ENCODE results near the gene GTF2A1. TPM values are rescaled to one million over a fixed set of nuclear protein-coding genes. Genes with fewer than 3 reads are reported as not detected.
"Not testable (repeated sequence)": the region's sequence is repeated elsewhere in the genome, so short reads cannot be mapped to it uniquely, and the experiment has no call there.

GTF2A1 gene
- total RNA-seq, 1 donor from 2014 or later = 43.4 TPM

DNA sequence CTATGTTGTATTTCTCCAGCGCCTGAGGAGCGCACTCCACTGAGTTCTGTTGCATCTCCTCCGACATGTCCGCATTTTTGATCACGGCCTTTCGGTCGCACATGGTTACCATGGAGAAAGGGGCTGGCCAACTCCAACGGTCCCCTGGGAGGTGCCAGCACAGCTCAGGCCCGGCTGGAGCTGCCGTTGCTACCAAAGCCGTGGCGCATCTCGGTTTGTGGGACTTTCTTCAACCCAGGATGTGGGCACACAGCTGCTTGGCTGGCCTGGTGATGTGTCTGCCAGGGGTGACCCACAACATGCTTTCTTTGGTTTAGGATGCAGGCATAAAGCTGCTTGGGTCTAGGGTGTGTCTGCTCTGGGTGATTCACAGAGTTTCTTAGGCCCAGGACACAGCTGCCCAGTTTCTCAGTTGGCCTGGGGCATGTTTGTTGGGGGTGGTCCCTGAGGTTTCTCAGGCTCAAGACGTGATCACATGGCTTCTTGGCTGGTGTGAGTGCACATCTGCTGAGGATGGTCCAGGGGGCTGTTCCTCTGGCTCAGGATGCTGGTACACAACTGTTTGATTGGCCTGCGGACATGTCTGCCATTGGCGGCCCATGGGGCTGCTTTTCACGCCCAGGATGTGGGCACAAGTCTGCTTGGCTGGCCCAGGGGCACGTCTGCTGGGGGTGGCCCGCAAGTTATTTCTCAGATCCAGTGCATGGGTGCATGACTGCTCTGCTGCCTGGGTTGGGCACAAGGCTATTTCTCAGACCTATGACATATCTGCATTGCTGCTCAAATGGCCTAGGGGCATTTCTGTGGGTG lies 25.9 kb upstream of the GTF2A1 start:
- Mint-ChIP-seq H3K27me3 (no peaks in the 10 kb centered on the region), H3K4me1 (no peaks in the 10 kb centered on the region), H3K36me3 (ENCODE audit: low read depth) (no peaks in the 10 kb centered on the region), H3K9me3 (peaks cover 9% of the 10 kb centered on the region), H3K27ac (no peak overlapping the region), H3K4me3 (no peak overlapping the region)
- no peak for DNase-seq
- intact Hi-C loops (cut with micrococcal nuclease) = no loop called here

DNA sequence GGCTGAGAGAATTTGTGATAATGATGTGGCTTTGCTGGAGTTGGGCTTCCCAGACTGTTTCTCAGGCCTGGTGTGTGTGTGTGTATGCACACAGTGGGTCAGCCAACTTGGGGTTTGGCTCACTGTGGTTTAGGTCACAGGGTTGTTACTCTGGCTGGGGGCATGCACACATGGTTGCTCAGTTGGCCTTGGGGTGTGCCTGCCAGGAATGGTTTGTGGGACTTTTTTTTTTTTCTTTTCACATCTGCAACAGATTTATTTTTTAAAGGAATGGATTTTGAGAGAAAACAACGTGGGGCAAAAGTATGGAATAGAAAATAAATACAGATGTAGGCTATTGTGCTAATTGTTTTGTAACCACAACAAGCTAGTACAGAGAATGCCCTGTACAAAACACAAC lies 25.0 kb upstream of the GTF2A1 start:
- Mint-ChIP-seq H3K36me3 (ENCODE audit: low read depth) (no peaks in the 10 kb centered on the region), H3K9me3 (peaks cover 9% of the 10 kb centered on the region), H3K27me3 (peaks cover 3% of the 10 kb centered on the region), H3K4me1 (no peaks in the 10 kb centered on the region), H3K4me3 (no peak overlapping the region), H3K27ac (no peak overlapping the region)
- DNase-seq = no peak
- intact Hi-C loops (cut with micrococcal nuclease) = no loop called here

DNA sequence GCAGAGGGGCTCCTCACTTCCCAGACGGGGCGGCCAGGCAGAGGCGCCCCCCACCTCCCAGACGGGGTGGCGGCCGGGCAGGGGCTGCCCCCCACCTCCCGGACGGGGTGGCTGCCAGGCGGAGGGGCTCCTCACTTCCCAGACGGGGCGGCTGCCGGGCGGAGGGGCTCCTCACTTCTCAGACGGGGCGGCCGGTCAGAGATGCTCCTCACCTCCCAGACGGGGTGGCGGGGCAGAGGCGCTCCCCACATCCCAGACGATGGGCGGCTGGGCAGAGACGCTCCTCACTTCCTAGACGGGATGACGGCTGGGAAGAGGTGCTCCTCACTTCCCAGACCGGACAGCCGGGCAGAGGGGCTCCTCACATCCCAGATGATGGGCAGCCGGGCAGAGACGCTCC lies 23.7 kb upstream of the GTF2A1 start:
- H3K27ac Mint-ChIP-seq; H3K36me3 Mint-ChIP-seq (ENCODE audit: low read depth); H3K4me1 Mint-ChIP-seq; intact Hi-C loops (cut with micrococcal nuclease); DNase-seq; H3K27me3 Mint-ChIP-seq; H3K9me3 Mint-ChIP-seq; H3K4me3 Mint-ChIP-seq: not testable (repeated sequence)

DNA sequence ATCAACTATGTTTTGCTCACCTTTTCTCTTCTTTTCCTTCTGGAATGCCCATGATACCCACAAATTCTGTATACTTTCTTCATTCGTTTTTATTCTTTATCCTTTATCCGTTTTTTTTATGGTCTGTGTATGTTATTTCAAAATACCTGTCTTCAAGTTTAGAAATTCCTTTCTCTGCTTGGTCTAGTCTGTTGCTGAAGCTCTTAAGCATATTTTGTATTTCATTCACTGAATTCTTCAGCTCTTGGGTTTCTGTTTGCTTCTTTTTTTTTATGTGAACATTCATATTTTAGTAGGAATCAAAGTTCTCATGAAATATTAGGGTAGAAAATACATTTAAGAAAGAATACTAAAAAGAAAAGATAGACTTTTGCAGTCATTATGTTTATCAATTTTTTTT lies 22.7 kb upstream of the GTF2A1 start:
- DNase-seq = no peak
- Mint-ChIP-seq H3K36me3 (ENCODE audit: low read depth) (no peaks in the 10 kb centered on the region), H3K4me3 (no peak overlapping the region), H3K9me3 (peaks cover 9% of the 10 kb centered on the region), H3K27ac (no peak overlapping the region), H3K4me1 (no peaks in the 10 kb centered on the region), H3K27me3 (peaks cover 10% of the 10 kb centered on the region)
- intact Hi-C loops (cut with micrococcal nuclease) = no loop called here

DNA sequence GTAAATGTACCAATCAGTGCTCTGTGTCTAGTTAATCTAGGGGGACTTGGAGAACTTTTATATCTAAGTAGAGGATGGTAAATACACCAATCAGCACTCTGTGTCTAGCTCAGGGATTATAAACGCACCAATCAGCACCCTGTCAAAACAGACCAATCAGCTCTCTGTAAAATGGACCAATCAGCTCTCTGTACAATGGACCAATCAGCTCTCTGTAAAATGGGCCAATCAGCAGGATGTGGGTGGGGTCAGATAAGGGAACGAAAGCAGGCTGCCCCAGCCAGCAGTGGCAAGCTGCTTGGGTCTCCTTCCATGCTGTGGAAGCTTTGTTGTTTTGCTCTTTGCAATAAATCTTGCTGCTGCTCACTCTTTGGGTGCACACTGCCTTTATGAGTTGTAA lies 16.1 kb upstream of the GTF2A1 start:
- H3K4me1 Mint-ChIP-seq; H3K27ac Mint-ChIP-seq; intact Hi-C loops (cut with micrococcal nuclease); H3K36me3 Mint-ChIP-seq (ENCODE audit: low read depth); DNase-seq; H3K4me3 Mint-ChIP-seq; H3K9me3 Mint-ChIP-seq: not testable (repeated sequence)
- H3K27me3 Mint-ChIP-seq = peaks cover 13% of the 10 kb centered on the region

DNA sequence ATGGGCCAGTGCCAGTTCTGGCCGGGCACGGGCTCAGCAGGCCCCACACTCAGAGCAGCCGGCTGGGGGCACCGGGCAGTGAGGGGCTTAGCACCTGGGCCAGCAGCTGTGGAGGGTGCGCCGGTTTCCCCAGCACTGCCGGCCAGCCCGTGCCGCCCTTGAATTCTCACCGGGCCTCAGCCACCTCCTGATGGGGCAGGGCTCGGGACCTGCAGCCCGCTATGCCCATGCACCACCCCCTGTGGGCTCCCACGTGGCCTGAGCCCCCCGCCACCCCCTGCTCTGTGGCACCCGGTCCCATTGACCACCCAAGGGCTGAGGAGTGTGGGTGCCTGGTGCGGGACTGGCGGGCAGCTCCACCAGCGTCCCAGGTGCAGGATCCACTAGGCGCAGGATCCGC lies 15.4 kb upstream of the GTF2A1 start:
- H3K9me3 Mint-ChIP-seq = peaks cover 7% of the 10 kb centered on the region
- no peaks in the 10 kb centered on the region for H3K36me3 Mint-ChIP-seq (ENCODE audit: low read depth)
- H3K27ac Mint-ChIP-seq = no peak overlapping the region
- peaks cover 4% of the 10 kb centered on the region for H3K4me1 Mint-ChIP-seq
- intact Hi-C loops (cut with micrococcal nuclease) = no loop called here
- H3K27me3 Mint-ChIP-seq = peaks cover 13% of the 10 kb centered on the region
- no peak overlapping the region for H3K4me3 Mint-ChIP-seq
- DNase-seq = no peak

DNA sequence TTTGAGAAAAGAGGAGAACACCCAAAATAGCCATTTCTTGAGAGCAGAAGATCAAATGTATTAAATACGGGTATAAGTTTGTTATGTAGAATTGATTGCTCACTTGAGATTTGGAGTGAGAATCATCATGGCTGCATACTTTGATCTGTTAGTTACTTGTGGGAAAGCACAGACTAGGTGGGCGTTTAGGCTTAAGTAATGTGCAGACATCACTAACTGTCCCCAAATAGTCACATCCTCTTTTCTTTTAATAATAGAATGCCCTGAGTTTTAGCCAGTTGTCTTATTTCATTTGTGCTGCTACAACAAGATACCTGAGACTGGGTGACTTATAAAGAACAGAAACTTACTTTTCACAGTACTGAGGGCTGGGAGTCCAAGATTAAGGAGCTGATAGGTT lies 14.3 kb upstream of the GTF2A1 start:
- peaks cover 4% of the 10 kb centered on the region for H3K4me1 Mint-ChIP-seq
- H3K27ac Mint-ChIP-seq = no peak overlapping the region
- intact Hi-C loops (cut with micrococcal nuclease) = no loop called here
- peaks cover 8% of the 10 kb centered on the region for H3K27me3 Mint-ChIP-seq
- H3K9me3 Mint-ChIP-seq = peaks cover 7% of the 10 kb centered on the region
- H3K36me3 Mint-ChIP-seq (ENCODE audit: low read depth) = no peaks in the 10 kb centered on the region
- H3K4me3 Mint-ChIP-seq = no peak overlapping the region
- no peak for DNase-seq

DNA sequence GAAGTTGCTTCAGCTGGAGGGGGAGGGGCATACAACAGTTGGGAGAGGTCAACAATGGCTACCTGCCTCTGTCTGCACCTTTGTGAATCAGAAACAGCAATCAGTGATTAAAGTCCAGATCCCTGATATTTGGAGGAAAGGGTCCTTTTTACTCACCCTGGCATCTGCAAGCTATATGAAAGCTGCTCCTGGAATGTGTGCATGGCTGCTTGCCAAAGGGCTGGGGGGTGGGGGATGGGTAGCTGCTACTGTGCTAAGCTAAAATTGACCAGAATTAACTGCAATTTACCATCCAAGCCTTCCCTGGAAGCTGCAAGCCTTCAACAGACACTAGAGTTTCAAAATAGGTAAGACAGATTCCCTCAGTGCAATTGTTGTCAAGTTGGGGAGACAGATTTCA lies 13.5 kb upstream of the GTF2A1 start:
- Mint-ChIP-seq H3K4me3 (no peak overlapping the region), H3K36me3 (ENCODE audit: low read depth) (no peaks in the 10 kb centered on the region), H3K9me3 (peaks cover 7% of the 10 kb centered on the region), H3K27ac (no peak overlapping the region), H3K27me3 (peaks cover 6% of the 10 kb centered on the region), H3K4me1 (peaks cover 4% of the 10 kb centered on the region)
- DNase-seq = no peak
- intact Hi-C loops (cut with micrococcal nuclease) = no loop called here

DNA sequence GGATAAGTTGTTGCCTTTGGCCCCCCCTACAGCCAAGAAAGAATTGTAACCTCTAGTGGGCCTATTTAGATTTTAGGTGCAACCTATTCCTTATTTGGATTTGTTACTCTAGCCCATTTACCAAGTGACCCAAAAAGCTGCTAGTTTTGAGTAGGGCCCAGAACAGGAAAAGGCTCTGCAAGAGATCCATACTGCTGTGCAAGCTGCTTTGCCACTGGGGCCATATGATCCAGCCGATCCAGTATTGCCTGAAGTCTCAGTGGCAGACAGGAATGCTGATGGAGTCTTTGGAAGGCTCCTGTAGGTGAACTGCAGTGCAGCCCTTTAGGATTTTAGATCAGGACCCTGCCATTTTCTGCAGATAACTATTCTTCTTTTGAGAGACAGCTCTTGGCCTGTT lies 12.9 kb upstream of the GTF2A1 start:
- DNase-seq = no peak
- peaks cover 4% of the 10 kb centered on the region for H3K4me1 Mint-ChIP-seq
- no peak overlapping the region for H3K4me3 Mint-ChIP-seq
- peaks cover 6% of the 10 kb centered on the region for H3K27me3 Mint-ChIP-seq
- no peak overlapping the region for H3K27ac Mint-ChIP-seq
- no peaks in the 10 kb centered on the region for H3K36me3 Mint-ChIP-seq (ENCODE audit: low read depth)
- H3K9me3 Mint-ChIP-seq = peaks cover 7% of the 10 kb centered on the region
- intact Hi-C loops (cut with micrococcal nuclease) = no loop called here

DNA sequence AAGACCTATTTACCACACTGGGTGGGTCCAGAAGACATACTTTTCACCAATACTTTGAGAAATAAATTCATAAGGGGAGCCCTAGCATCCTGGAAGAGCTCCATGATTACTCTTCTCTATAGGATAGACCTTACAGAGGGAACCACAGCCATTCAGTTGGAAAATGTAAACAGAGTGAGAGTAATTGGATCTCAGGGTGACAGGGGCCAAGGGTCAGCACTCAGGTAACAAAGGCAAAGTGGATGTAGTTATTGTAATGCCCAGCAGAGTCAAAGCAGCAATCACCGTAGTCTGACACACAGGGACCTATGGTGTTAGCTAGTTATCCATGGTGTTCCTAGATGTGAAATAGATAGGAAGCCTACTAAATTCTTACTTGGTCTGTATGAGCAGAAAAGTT lies 10.8 kb upstream of the GTF2A1 start:
- H3K9me3 Mint-ChIP-seq = peaks cover under 1% of the 10 kb centered on the region
- no peak for DNase-seq
- H3K4me1 Mint-ChIP-seq = peaks cover 4% of the 10 kb centered on the region
- H3K4me3 Mint-ChIP-seq = no peak overlapping the region
- no peaks in the 10 kb centered on the region for H3K36me3 Mint-ChIP-seq (ENCODE audit: low read depth)
- H3K27me3 Mint-ChIP-seq = peaks cover 2% of the 10 kb centered on the region
- H3K27ac Mint-ChIP-seq = no peak overlapping the region
- intact Hi-C loops (cut with micrococcal nuclease) = no loop called here

DNA sequence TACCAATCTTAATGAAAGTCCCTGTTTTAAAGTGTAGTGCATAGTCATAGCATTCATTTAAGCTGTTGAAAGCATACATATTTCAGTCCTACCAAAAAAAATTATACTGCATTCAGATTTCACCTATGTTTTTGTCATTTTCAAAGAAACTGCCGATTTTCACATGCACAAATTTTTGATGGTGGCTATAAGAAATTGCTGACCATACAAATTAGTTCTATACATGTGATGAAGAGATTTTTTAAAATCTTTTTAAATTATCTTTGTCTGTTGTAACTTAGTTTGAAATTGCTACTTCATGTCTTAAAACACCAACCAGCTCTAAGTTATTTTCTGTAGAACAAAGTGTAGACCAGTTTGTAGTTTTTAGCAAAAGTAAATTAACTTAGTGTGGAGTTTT lies 3.5 kb upstream of the GTF2A1 start:
- Mint-ChIP-seq H3K4me3 (no peak overlapping the region), H3K36me3 (ENCODE audit: low read depth) (peaks cover 3% of the 10 kb centered on the region), H3K27me3 (no peaks in the 10 kb centered on the region), H3K4me1 (peaks cover 10% of the 10 kb centered on the region), H3K27ac (no peak overlapping the region), H3K9me3 (no peaks in the 10 kb centered on the region)
- DNase-seq = no peak
- intact Hi-C loops (cut with micrococcal nuclease) = loop anchor here (5.0 kb wide), 1 partner anchor 178 kb away; the partner anchor contains the start of gene STON2

DNA sequence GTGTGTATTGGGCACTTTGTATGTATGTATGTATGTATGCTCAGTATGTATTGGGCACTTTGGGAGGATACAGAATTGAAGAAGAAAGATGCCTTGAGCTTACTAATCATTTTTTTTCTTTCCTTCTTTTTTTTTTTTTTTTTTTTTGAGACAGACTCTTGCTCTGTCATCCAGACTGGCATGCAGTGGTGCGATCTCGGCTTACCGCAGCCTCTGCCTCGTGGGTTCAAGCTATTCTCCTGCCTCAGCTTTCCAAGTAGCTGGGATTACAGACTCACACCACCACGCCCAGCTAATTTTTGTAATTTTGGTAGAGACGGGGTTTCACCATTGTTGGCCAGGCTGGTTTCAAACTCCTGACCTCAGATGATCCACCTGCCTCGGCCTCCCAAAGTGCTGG lies 3.0 kb upstream of the GTF2A1 start:
- DNase-seq = peak; percentile 48
- intact Hi-C loops (cut with micrococcal nuclease) = loop anchor here (5.0 kb wide), 1 partner anchor 179 kb away; the partner anchor contains the start of gene STON2
- not testable (repeated sequence) for H3K27ac Mint-ChIP-seq; H3K9me3 Mint-ChIP-seq; H3K36me3 Mint-ChIP-seq (ENCODE audit: low read depth); H3K27me3 Mint-ChIP-seq; H3K4me3 Mint-ChIP-seq
- H3K4me1 Mint-ChIP-seq = peaks cover 10% of the 10 kb centered on the region

DNA sequence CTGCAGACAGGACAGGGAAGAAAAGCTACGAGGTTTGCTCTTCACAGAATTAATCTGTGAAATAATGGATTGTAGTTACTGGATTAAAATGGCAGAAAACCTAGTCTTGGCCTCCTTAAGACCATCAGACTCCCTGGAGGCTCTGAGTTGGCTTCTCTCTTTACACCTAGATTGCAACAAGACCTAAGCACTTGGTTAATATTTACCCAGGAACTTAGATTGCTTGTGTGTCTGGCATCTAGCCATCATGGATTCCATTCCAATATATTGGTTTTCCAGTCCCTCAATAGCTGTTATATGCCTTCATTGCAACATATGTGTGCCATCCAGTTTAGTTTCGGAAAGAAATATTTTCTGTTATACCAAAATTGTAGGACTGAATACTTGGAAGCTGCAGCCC lies 1.9 kb upstream of the GTF2A1 start:
- H3K9me3 Mint-ChIP-seq = no peaks in the 10 kb centered on the region
- DNase-seq = no peak
- no peaks in the 10 kb centered on the region for H3K27me3 Mint-ChIP-seq
- no peak overlapping the region for H3K4me3 Mint-ChIP-seq
- H3K4me1 Mint-ChIP-seq = peaks cover 17% of the 10 kb centered on the region
- H3K27ac Mint-ChIP-seq = no peak overlapping the region
- H3K36me3 Mint-ChIP-seq (ENCODE audit: low read depth) = peaks cover 4% of the 10 kb centered on the region
- intact Hi-C loops (cut with micrococcal nuclease) = loop anchor here (5.0 kb wide), 1 partner anchor 180 kb away; the partner anchor contains the start of gene STON2

DNA sequence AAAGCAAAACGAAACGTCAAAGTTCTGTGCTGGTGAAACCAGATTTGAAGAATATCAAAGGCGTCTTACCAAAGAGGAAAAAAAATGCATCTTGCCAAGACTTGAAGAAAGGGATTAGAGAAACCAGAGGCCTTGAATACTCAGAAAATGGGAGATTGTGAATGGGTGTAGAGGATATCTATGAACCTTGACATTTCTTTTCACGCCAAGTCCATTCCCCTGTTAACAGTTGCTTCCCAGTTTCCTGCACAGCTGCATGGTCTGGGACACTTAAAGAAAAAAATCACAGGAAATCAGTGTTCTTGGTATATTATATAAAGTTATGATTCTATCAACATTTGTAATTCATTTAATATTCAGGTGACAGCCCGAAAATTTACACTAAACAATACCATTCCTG lies 1.4 kb upstream of the GTF2A1 start:
- H3K4me1 Mint-ChIP-seq = peaks cover 21% of the 10 kb centered on the region
- H3K4me3 Mint-ChIP-seq = peak overlapping the region; percentile 93
- DNase-seq = no peak
- no peaks in the 10 kb centered on the region for H3K9me3 Mint-ChIP-seq
- H3K36me3 Mint-ChIP-seq (ENCODE audit: low read depth) = peaks cover 4% of the 10 kb centered on the region
- H3K27me3 Mint-ChIP-seq = no peaks in the 10 kb centered on the region
- peak overlapping the region; percentile 98 for H3K27ac Mint-ChIP-seq
- intact Hi-C loops (cut with micrococcal nuclease) = loop anchor here (5.0 kb wide), 1 partner anchor 180 kb away; the partner anchor contains the start of gene STON2
